NOMO-1 treated with DMSO at 0.1 percent for 48 hours (cell line): ENCODE results near the gene CDK3.

Experiments
- DNase-seq: peaks from one replicate; lab custom pipeline; 2025; ENCODE audit not compliant: unreplicated experiment; lab: John Stamatoyannopoulos, UW

Gene CDK3

GRCh38 chr17:75987041-75987440, 13.6 kb upstream of the CDK3 start:
- no peak for DNase-seq

GRCh38 chr17:75991396-75991795, 9.3 kb upstream of the CDK3 start:
- DNase-seq = no peak

GRCh38 chr17:75994802-75995370, 5.8 kb upstream of the CDK3 start:
- no peak for DNase-seq

GRCh38 chr17:75995385-75995925, 5.2 kb upstream of the CDK3 start:
- DNase-seq = no peak

GRCh38 chr17:75996665-75997590, 3.7 kb upstream of the CDK3 start:
- peak; percentile 64 for DNase-seq

GRCh38 chr17:75998327-75998795, 2.3 kb upstream of the CDK3 start:
- no peak for DNase-seq

GRCh38 chr17:76000016-76000754, 470 bp upstream of the CDK3 start:
- DNase-seq = peak; percentile 30

GRCh38 chr17:76002100-76002499, 1.4 kb downstream of the CDK3 start:
- no peak for DNase-seq

GRCh38 chr17:76003915-76004314, 3.3 kb downstream of the CDK3 start:
- no peak for DNase-seq

- no peak for DNase-seq
Observed at GRCh38 chr17:76004750-76005262, 4.2 kb downstream of the CDK3 start.

- peak; percentile 41 for DNase-seq
Observed at GRCh38 chr17:76005263-76006149, 4.9 kb downstream of the CDK3 start.

GRCh38 chr17:76007131-76007849, 6.6 kb downstream of the CDK3 start:
- no peak for DNase-seq

GRCh38 chr17:76007850-76008165, 7.2 kb downstream of the CDK3 start:
- DNase-seq = no peak

GRCh38 chr17:76008208-76008607, 7.6 kb downstream of the CDK3 start:
- DNase-seq = no peak

GRCh38 chr17:76008630-76009425, 8.2 kb downstream of the CDK3 start:
- no peak for DNase-seq

- DNase-seq = no peak
Observed at GRCh38 chr17:76009447-76009846, 8.8 kb downstream of the CDK3 start.

- no peak for DNase-seq
Observed at GRCh38 chr17:76009969-76010661, 9.5 kb downstream of the CDK3 start.

- DNase-seq = no peak
Observed at GRCh38 chr17:76011951-76012350, 11.3 kb downstream of the CDK3 start.
